GM18951 (cell line): Measurements from ENCODE around the gene NDOR1.

Experiments
- POLR2A ChIP-seq: IDR thresholded peaks from 4 replicates; pipeline ENCODE4 v1.6.1; 2011; ENCODE audit warnings: mild to moderate bottlenecking; ENCODE audit not compliant: insufficient read length, insufficient read depth; ENCODE audit errors: extremely low read depth
- in situ Hi-C: fragments of 300-500 bp; cut with MboI; formaldehyde crosslinking; loops from one replicate; pipeline ENCODE4 v1.12.0; 2022; ENCODE audit warnings: low sequenced_read_pairs, mixed read lengths, inconsistent platforms; ENCODE audit not compliant: unreplicated experiment

Gene NDOR1

DNA sequence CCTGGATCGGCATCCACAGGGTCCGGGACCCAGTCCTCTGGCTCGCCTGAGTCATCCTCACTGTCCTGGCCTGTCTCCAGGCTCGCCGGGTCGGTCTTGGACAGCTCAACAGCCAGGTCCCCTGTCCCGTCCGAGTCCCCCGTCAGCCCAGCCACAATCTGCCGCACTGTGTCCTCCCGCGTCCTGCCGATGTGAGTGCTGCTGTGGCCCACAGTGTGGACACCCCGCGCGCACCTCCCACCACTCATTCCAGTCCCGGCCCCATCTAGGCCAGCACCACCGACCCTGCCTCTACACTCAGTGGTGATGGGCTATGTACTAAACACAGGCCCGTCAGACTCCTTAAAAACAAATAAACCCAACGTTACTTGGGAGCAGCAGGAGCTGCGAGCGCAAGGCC lies 23.8 kb upstream of the NDOR1 start:
- in situ Hi-C loops: no loop called here
- no peak for TF ChIP-seq POLR2A

DNA sequence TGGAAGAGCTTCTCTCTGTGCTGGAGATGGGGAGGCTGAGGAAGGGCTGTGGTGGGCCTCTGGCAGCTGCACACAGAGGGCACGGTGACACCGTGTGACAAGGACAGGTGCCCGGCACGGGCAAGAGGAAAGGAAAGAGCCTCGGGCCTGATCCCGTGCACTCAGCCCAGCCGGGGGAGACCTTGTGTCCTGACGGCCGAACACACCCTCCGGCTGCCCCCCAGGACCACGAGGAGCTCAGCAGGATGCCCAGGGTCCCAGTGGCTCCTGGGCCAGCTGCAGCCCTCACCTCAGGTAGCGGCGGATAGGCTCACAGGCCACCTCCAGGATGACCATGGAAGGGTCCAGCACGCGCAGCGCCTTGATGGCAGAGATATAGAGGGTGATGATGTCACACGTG lies 22.7 kb upstream of the NDOR1 start:
- no peak for TF ChIP-seq POLR2A
- in situ Hi-C loops: no loop called here

DNA sequence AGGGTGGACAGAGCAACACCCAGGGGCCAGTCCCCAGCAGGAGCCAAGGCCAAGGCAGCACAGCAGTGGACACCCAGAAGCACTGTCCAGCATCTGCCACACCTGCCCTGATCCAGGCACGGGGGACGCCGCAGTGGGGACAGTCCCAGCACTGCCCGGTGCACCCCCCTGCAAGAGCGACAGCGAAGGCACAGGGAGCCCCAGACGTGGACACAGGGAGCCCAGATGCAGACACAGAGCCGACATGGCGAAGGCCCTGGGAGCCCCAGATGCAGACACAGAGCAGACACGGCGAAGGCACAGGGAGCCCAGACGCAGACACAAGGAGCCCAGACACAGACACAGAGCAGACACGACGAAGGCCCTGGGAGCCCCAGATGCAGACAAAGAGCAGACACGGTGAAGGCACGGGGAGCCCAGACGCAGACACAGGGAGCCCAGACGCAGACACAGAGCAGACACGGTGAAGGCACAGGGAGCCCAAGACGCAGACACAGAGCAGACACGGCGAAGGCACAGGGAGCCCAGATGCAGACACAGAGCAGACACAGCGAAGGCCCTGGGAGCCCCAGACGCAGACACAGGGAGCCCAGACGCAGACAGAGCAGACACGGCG lies 21.4 kb upstream of the NDOR1 start:
- in situ Hi-C loops: no loop called here
- TF ChIP-seq POLR2A: no peak

GRCh38 chr9:137184881-137185660 lies 20.4 kb upstream of the NDOR1 start:
- in situ Hi-C loops: no loop called here

DNA sequence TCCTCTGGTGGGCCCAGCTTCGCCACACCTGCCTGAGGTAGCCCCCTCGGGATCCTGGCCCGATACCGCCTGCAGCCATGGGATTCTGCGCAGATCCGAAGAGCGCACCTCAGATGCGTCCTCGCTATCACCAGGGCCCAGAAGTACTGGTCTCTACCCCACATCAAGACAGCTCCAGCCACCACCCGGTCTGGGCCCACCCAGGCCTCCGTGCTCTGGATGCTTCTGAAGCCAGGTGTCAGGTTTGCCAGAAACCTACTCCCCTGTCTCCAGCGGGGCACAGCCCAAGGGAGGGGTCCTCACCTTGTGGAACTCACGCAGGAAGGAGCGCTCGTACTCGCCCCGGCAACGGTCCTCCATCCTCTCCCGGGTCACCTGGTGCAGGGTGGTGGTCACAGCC lies 19.6 kb upstream of the NDOR1 start:
- in situ Hi-C loops: no loop called here
- TF ChIP-seq POLR2A: no peak

More at GRCh38 chr9:137184881-137185660, 20.4 kb upstream of the NDOR1 start:
- TF ChIP-seq POLR2A: no peak

DNA sequence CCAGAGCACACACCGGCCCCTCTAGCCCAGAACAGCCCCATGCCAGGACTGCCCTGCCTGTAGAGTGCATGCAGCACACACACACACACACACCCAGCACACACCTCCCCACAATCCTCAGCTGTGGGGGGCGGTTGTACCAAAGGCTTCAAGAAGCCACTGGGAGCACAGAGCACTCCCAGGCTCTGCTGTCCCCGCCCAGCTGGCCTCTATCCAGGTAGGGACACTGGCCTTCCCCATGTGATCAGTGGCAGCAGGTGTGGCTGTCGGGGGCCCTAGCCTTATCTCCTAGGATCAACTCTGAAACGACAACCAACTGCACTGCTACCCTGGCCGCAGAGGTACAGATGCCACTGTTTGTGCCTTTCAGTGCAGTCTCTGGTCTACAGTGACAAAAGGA lies 19.1 kb upstream of the NDOR1 start:
- in situ Hi-C loops: no loop called here
- no peak for TF ChIP-seq POLR2A

DNA sequence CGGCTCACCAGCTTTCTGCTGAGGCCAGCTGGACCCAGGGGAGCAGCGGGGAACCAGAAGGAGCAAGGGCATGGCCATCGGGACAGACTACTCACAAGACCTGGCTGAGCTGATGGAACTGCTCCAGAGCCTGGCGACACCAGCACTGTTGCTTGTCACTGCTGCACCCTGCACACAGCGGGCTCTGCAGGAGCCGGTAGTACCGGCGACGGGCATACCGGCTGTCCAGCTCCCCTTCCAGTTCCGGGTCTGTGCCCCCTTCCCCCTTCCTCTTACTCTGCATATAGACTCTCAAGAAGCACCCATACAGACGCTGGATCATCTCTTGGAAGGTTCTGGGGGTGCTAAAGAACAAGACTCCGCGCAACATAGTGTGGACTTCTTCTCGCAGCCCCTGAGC lies 18.1 kb upstream of the NDOR1 start:
- TF ChIP-seq POLR2A: no peak
- in situ Hi-C loops: no loop called here

DNA sequence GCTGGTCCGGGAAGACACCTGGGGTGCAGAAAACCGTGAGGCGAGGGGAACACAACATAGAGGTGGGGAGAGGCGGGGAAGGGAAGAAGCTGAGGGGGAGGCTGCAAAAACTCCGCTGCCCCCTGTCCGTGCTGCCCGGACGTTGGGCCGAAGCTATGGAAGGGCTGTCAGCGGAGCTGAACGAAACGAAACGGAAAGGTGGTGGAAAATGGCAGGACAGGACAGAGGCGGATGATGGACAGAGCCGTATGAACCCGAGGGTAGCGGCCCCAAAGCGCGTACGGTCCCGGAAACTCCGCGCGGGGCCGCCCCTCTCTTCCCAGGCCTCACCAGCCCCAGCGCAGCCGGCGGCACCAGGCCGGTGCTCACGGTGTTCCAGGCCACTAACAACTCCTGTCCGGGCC lies 17.4 kb upstream of the NDOR1 start:
- no peak for TF ChIP-seq POLR2A
- in situ Hi-C loops: no loop called here

GRCh38 chr9:137188490-137189296 lies 16.8 kb upstream of the NDOR1 start, which contains the start of the genes ANAPC2 and SSNA1:
ANAPC2 (minus strand) TSS chr9:137188560; CDS start chr9:137188532, 28 bp downstream.
SSNA1 (plus strand) TSS chr9:137188676; CDS start chr9:137188727, 51 bp downstream.
- in situ Hi-C loops: no loop called here
- peak; percentile 96 for TF ChIP-seq POLR2A

DNA sequence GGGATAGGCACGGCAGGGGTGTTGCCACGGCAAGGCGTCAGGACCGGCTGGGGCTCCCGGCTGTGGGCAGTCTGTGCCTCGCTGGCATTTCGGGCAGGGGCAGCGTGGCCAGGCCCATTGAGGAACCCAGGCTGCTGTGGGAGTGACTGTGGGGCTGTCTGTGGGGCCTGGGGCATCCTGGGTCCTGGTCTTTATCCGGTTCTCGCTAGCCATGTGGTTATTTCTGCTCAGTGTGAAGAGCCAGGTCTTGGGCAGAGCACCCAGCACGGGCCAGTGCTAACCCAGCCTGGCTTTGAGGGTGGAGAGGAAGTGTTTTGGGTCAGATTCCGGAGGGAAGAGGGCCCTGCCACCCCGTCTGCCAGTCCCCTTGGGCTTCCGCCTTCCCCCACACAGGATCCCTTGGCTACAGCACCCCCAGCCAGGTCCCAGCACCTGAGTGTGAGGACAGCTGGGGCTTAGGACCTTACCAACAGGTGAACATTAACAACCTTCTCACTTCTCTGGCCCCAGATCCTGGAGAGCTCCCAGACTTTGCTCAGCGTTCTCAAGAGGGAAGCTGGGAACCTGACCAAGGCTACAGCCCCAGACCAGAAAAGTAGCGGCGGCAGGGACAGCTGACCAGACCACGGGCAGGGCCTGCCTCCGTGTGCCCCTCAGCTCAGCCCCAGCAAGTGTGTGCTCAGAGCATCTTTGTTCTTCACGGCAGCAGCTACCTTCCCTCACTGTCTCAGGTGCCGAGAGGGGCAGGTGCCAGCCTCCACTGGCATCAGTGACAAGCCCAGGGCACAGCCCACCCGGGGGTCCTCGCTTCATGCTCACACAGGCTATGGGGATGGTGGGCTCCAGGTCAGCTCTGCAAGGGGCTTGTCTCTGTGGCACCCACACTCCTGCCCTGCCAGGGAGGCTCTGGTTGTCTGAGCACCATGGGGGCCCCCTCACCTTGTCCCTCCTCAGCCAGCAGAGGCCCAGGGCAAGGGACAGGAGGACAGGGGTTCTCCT lies 15.9 kb upstream of the NDOR1 start:
- in situ Hi-C loops: no loop called here
- no peak for TF ChIP-seq POLR2A

- no peak for TF ChIP-seq POLR2A
- in situ Hi-C loops: no loop called here
Observed at GRCh38 chr9:137190315-137190856, 15.1 kb upstream of the NDOR1 start.

DNA sequence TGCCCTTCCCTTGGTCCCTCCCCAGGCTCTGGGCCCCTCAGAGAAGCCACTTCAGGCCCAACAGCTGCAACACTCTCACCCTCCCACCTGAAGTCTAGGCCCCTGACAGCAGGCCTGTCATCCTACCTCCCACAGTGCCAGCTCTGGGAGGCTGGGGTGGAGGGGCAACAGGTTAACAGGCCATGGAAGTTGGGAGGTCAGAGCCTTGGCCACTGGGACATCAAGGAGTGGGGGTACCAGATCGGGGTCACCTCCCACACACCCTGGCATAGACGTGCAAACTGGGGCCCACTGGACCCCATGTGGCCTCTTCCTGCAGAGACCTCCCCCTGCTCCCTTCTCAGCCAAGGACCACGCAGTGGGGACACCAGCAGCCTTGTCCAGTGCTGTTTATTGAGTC lies 14.3 kb upstream of the NDOR1 start:
- no peak for TF ChIP-seq POLR2A
- in situ Hi-C loops: no loop called here
